OCI-LY1 (cell line): ENCODE data around the gene ADGRV1.

ENCODE experiments used
- CTCF ChIP-seq: fragments of 200-600 bp; sonication (generic), shearing (Covaris generic); IDR thresholded peaks from 2 replicates; pipeline ENCODE4 v1.5.1; 2017; ENCODE audit warnings: mild to moderate bottlenecking, antibody characterized with exemption, low read length, moderate library complexity, mixed read lengths
- EZH2 ChIP-seq: fragments of 200-600 bp; sonication (generic), shearing (Covaris generic); IDR thresholded peaks from 2 replicates; pipeline ENCODE4 v1.8.0; 2017; ENCODE audit warnings: borderline replicate concordance, mixed run types, mild to moderate bottlenecking, antibody characterized with exemption, low read length, moderate library complexity, mixed read lengths

GRCh38 chr5:90944116-90944515, 385.5 kb downstream of the ADGRV1 start:
- TF ChIP-seq CTCF = no peak
- TF ChIP-seq EZH2 = no peak
